C4-2B (cell line): ENCODE measurements around the gene CREB3L4.

ENCODE experiments used
- ZFX ChIP-seq: fragments of 450-650 bp; IDR thresholded peaks from 2 replicates; pipeline ENCODE4 v1.6.1; 2017
- TF ChIP-seq, protein P1 (sequence below): fragments of 450-650 bp; conservative IDR thresholded peaks from 2 replicates; pipeline ENCODE4 v1.5.1; 2017; ENCODE audit warnings: mild to moderate bottlenecking

DNA sequence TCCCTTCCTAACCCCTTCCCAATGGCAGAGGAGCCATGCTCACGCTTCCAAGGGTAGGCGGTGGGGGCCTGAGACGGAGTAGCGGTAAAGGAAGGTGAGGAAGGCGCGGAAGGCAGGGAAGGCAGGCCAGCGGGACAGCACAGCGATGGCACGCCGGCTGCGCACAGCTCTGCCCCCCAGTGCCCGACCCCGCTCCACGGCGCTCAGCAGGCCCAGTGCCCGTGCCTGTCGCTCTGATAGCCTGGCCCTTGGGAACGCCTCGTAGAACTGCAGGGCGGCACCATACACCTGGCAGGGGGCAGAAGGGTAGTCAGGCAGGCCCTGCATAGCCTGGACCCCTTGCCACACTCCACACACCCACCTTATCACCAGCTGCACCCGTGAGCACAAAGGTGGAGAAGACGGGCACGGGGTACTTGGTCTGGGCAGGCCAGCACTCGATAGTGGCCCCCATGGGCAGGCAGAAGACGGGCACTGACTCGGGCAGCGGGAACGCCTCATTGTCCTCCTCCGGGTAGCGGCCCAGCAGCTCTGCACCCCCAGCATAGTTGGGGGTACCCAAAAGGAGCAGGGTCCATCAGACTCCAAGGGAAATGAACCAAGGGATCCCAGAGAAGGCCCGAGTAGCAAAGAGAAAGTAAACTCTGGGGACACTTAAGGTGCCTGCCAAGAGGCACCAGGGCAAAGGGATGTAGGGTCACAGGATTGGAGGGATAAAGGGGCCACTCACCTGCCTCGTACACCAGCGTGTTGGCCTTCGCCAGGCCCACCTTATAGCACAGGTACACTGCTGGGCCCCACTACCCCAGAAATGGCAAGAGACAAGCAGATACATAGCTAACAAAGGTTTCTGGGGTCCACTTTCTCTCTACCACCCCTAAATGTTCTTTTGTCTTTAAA is 25.6 kb upstream of the CREB3L4 start:
- TF ChIP-seq, protein P1, sequence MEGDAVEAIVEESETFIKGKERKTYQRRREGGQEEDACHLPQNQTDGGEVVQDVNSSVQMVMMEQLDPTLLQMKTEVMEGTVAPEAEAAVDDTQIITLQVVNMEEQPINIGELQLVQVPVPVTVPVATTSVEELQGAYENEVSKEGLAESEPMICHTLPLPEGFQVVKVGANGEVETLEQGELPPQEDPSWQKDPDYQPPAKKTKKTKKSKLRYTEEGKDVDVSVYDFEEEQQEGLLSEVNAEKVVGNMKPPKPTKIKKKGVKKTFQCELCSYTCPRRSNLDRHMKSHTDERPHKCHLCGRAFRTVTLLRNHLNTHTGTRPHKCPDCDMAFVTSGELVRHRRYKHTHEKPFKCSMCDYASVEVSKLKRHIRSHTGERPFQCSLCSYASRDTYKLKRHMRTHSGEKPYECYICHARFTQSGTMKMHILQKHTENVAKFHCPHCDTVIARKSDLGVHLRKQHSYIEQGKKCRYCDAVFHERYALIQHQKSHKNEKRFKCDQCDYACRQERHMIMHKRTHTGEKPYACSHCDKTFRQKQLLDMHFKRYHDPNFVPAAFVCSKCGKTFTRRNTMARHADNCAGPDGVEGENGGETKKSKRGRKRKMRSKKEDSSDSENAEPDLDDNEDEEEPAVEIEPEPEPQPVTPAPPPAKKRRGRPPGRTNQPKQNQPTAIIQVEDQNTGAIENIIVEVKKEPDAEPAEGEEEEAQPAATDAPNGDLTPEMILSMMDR: no peak
- TF ChIP-seq ZFX: no peak
